GM21447 (cell line): ENCODE measurements around the gene WSCD1.

Experiments
- ATAC-seq: cut with Tn5 transposase; IDR thresholded peaks from one replicate; pipeline ENCODE4 v1.9.1; 2021; ENCODE audit not compliant: unreplicated experiment

The WSCD1 gene

DNA sequence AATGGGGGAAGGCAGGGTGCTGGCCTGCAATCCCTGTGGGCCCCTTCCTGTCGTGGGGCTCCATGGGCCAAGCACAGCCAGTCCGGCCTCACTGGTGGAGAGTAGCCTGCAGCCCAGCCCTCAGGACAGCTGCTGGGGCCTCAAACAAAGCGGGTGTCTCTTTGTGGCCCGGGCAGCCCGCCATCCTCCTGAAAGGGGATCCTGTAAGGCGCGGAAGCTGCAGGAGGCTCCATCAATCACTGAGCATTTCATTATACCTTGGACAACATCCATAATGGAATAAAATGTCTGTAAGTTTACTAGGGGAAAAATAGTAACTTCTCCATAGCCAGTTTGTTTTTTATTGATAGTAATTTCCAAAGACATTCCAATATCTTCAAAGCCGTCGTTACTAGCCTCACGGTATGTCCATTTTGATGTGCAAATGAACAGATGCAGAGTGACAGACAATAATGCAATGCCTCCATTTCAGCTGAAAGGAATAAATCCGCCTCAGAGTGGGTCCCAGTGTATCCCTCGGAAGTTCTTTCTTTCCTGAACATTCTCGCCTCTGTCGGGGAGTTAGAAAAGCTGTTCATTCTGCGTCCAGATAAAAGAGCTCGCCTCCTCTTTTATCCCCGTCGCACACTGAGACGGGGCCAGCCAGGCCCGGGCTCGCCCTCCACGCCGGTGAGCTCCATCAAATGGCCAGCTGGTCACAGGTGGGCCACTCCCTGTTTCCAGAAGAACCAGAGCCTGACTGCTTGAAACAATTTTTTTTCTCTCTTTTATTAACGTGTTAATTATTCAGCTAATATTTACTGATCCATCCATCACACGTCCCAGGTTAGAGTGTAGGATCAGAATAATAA is 14.4 kb downstream of the WSCD1 start:
- ATAC-seq, result no peak

DNA sequence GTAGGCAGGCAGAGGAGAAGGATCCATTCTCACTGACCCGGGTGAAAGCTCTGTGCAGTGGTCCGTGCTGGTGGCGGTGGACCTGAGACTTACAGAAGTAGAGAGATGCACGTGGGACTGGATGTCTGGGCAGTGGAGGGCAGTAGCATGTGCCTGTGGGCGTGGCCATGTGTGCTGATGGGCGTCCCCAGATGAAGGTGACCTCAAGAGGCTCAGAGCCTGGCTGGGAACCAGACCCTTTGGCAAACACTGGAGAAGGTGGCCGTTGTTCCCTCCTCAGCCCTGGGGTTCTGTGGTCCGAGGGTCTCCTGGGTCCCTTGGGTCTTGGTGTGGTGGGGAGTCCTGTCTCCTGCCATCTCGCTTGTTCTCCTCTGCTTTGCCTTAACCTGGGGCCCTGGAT is 15.6 kb downstream of the WSCD1 start:
- no peak for ATAC-seq

DNA sequence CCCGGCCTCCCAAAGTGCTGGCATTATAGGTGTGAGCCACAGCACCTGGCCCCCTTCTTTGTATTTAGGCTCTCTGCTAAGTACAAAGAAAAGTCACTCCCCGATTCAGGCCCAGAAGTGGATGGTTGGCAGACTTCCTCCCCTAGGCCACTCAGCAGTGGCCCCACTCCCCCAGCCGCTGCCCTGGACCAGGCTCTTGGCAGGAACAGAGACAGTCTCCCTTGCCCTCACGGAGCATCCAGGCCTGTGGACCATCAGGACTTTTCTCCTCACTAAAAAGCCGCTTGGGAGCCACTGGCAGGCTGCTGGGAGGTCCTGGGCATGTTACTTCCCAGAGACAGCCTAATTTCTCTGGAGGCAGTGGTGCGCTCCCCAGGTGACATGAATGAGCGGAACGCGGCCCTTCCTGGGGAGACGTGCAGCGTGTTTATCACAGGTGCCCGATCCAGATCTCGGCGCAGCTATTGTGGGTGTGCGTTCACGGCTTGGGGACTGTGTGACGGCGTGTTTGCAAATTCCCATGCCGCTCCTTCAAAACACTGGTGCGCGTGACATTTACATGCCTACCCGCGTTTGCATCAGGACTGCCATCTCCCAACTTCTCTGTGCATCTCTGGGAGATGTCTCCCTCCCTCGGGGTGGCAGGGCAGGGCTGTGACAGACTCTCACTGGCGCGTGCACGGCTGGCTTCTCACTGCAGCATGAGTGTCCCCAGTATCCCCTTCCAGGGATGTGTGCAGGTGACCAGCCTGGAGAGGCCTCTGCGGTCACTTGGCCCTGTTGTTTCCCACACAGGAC is 16.6 kb downstream of the WSCD1 start:
- no peak for ATAC-seq

DNA sequence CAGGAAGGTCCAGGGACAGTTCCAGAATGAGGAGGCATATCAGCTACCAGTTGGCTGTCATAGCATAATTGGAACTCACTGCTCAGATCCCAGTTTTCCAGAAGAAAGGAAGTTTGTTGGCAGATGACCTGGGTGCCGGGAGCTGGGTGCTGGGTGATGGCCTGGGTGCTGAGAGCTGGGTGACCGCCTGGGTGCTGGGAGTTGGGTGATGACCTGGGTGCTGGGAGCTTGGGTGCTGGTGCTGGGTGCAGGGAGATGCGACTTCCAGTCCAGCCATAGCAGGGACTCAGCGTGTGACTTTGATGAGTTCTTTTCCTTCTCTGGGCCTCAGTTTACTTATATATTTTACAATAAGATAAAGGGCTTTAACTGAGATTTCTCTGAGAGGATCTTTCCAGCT is 18.0 kb downstream of the WSCD1 start:
- no peak for ATAC-seq

DNA sequence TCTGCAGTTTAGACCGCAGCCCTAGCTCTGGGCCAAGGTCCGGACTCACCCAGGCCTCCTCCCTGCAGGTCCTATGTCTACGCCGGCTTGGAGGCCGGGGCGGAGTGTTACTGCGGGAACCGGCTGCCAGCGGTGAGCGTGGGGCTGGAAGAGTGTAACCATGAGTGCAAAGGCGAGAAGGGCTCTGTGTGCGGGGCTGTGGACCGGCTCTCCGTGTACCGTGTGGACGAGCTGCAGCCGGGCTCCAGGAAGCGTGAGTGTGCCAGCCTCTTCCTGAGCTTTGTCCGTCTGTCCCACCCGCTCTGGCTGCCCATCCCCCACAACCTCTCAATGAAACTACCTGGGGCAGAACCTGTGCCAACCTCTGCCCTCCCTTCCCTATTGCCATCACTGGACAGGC is 20.1 kb downstream of the WSCD1 start:
- ATAC-seq, result no peak

DNA sequence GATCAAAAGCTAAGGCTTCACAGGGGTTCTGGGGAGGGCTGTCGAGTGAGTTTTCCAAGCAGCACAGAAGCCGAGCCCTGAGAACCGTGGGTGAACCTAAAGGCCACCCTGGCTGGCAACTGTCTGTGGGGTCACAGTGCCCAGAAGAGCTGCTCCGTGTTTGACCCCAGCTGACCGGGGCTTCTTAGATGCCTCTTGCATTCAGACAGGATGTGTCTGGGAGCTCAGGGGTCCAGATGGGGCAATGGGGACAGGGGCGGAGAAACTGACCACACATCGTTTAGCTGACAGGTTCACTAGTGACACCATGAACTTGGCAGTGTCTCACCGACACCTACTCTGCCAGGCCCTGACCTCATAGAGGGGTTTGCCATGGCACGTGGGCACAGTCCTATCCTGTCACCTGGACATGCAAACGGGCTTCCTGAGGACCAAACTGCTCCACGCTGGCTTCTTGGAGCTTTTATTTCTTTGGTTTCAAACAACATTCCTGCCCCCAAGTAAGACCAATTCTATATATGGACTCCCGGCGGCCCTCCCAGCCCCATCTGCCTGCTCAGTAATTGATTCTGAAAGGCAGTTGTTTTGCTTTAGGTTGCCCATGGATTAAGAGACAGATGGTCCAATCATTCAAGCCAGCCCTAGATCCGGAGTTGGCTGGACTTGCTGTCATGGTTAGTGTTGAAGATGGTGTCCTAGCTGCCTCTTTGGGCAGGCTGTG is 22.2 kb downstream of the WSCD1 start:
- ATAC-seq, result no peak

DNA sequence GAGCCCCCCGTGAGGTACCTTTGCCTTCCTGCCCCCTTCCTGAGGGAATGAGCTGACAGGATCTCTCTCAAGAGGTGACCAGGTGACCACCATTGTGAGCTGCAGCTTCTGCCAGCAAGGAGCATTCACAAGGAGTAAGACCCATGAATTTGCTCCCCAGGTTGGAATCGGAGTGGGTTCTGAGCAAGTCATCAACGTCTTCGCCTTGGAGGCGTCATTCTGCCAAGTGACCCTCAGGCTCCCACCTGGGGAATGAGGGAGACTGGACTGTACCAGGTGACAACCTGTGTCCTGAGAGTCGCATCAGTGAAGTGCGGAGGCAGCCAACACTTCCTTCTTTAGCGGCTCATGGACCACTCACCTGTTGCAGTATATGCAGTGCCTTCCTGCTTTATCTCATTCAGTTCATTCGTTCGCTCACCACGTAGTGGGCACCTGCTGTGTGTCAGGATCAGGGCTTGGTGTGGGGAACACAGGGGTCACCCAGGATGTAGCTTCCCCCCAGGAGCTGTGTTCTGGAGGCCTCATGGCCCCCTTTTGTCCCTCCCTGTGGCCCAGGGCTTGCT is 22.8 kb downstream of the WSCD1 start:
- ATAC-seq, result no peak

DNA sequence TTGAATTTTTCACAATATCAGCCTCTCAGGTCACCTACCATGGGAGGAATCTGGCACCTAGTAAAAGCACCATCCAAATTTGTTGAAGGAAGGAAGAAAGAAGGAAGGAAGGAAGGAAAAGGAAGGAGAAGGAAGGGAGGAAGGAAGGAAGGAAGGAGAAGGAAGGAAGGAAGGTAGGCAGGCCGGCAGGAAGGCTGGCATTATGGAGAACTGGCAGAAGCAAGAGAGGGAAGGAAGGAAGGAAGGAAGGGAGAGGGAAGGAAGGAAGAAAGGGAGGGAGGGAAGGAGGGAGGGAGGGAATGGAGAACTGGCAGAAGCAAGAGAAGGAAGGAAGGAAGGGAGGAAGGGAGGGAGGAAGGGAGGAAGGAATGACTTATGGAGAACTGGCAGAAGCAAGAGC is 24.3 kb downstream of the WSCD1 start:
- no peak for ATAC-seq

DNA sequence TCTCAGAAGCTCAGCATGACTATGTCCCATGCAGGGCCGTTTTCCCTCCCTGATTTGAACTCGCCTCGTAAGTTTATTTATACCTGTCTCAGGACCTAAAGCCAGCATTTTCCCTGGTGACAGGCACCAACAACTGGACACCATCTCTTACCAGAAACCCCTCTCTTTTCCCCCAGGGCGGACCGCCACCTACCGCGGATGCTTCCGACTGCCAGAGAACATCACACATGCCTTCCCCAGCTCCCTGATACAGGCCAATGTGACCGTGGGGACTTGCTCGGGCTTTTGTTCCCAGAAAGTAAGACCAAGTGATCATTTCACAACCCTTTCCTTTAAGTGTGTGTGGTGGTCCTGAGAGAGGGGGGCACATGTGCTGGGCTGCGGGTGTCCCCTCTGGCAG is 24.7 kb downstream of the WSCD1 start:
- ATAC-seq, result no peak

DNA sequence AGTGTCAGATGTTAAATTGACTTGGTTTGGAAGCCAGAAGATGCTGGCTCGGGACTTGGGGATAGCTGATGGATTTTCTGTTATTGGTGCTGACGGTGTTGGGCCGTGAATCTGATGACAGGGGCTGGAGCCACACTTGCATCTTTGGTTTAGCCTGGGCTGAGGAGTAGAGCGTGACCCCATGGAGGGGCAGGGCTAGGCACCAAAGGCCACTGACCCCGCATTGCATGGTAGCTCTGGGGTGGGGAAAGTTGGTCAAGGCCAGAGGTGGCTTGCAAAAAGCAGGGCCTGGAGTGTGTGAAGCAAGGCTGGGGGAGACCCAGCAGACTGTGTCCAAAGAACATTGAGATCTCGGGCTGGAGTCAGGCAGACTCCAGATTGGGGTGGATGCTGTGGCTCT is 25.3 kb downstream of the WSCD1 start:
- no peak for ATAC-seq

DNA sequence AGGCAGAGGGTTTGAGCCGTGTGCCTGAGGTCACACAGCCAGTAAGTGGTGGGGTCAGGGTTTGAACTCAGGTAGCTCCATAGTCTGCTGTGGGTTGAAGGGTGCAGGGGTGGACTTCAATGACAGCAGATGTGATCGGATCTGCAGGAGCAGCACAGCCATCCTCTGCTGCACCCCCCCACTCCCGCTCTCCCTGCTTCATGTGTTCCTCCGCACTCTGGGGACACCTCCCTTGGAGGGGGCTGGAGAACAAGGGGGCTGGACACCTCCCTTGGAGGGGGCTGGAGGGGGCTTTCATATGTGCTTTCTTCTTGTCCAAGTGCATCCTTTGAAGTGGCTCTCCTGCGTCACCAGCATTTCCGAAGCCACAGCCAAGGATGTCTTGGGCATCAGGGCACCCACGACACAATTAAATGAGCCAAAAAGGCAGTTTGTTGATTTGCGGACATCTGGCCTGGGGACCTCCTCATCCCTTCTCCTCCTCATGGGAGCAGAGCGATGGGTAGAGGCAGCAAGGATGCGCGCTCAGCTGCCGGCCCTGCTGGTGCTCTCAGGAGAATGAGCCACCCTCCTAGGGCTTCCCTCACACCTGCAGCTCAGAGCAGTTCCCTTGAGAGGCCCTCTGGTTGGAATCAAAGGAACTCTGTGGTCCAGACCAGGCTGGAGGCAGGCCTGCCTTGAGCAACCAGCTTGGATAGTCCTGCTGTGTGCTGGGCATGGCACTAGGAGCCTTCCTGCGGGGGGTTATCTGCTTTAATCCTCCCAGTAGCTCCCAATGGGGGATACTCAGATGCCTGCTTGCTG is 26.2 kb downstream of the WSCD1 start:
- ATAC-seq, result no peak

DNA sequence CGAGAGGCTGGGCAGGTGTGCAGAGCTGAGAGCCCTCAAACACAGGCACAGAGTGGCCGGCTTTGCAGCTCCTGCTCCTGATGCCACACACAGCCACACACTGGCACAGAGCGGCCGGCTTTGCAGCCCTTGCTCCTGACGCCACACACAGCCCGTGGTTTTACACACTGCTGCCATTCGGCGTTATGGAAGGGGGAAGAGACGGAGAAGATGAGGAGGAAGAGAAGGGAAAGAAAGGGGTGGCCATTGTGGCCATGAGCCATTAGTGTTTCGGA is 26.8 kb downstream of the WSCD1 start:
- ATAC-seq, result no peak

DNA sequence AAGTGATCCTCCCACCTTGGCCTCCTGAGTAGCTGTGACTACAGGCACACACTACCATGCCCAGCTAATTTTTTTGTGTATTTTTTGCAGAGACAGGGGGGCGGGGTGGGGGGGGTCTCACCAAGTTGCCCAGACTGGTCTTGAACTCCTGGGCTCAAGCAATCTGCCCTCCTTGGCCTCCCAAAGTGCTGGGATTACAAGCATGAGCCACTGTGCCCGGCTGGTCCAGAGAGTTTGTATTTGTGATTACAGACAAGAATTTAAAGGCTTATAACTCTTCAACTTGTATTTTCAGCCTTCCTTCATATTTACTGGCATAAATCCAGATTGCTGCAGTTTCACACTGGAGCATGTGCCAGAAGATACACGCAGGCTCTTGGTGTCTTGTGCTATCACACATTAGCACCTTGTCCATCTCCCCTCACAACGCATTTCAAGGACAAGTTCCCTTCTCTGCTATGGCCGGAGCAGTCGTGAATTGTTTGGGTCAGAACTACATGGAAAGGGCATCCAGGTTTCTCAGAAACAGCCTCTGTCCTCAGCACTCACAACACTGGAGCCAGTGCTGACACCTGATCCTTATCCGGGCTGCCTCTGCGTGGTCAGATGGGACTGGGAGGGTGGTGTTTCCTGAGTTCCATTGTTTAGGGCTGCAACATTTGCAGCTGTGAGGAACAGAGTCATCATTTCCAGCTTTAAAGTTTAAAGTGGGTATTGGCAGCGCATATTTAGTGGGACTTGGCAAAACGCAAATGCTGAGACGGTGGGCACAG is 28.1 kb downstream of the WSCD1 start:
- ATAC-seq, result no peak

DNA sequence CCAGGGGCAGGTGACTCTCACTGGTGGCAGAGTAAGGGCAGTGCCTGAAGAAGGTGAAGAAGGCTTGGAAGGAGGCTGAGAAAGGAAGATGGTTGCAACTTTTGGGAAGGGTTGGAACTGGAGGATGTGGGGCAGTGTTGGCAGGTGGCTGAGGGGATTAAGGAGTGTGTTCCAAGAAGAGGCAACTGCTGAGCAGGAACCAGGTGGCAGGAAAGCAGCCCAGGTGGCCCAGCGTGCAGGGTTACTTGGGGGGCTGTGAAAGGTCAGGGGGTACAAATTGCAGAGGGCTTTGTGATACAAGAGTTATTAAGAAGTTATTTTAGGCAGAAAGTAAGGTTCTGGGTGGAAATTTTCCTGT is 28.6 kb downstream of the WSCD1 start:
- ATAC-seq, result no peak

DNA sequence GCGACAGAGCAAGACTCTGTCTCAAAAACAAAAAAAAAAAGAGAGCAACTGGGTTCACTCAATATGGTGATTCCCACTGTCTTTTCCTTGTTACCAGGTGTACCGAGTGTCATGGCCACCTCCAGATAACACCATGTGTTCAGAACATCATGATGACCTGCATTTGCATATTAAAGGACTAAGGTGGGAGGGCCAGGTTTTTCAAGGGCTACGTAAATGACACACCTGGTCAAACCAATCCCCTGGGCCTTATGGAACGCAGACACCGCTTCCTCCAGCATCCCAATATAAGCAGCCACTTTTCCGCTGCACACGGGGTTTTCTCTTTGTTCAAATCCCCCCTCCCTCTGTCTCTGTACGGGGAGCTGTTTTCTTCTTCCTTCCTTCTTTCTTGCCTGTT is 29.3 kb downstream of the WSCD1 start:
- no peak for ATAC-seq

DNA sequence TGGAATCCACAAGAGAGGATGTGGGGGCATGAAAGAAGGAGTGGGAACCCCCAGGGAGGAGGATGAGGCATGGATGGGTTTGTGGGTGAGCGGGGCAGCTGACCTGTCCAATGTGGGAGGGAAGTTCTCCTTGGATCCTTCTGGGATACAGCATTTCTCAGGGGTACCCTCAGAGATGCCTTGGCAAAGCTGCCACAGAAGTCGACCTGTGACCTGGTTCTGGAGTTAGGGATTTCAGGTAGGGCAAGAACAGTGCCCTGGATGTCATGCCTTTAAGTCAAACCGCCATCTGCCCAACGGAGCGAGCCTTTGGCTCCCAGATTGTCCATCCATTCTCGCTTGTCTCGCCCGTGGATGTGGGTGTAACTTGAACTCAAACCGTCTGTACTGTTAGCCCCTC is 30.0 kb downstream of the WSCD1 start:
- ATAC-seq, result no peak

DNA sequence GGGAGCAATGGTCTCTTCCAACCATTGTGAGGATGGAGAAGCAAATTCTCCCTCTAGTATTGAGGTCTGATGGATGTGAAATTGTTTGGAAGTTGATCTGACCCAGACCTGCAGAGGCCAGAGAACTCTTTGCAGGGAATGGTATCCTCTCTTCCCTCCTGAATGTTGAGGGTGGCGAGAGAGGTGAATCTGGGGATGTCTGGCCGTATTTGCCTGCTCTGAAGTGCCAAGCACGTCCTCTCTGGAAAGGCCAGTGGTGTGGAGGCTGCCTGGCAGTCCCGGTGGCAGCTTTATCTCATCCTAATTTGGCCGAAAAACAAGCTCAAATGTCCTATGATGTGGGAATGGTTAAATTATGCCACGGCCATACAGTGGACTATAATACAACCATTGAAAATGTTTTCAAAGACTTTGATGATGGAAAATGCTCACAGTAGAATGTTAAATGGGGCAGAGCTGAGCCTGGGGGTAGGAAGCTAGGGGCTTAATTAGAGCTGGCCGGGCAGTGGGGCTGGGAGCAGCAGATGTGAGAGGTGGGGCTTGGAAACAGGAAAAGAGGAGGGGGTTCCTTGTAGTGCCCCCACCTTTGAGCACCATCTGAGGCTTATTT is 30.8 kb downstream of the WSCD1 start:
- no peak for ATAC-seq

DNA sequence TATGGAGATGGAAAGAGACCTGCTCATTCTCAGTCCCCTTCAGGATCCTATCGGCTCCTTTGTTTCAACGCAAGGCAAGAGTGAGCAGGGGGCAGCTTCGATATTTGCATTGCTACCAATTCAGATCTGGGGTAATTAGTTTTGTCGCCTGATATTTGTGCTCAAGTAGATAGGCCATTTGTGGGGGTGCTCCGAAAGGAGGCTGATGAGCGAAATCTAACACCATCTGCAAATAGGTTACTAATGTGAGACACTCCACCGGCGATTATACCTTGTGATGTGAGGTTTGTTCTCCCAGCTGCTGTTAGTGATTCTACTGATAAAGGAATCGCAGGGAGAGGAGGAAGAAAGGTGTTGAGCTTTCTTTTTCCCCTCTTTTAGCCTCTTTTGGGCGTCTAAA is 31.5 kb downstream of the WSCD1 start:
- no peak for ATAC-seq

DNA sequence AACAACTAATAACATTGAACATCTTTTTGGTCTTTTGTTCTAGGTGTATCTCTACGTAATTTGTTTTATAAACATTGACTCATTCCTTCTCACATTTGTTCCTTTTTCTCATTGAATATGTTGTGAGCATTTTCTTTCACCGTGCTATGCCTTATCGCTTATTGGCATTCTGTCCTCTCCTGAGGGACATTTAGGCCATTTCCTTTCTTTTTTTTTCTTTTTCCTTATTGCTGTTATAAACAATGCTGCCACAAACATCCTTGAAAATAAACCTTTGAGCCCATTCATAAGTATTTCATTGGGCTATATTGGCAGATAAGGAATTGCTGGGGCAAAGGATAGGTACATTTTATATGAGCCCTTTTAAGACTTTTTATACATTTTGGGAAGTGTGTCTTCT is 32.4 kb downstream of the WSCD1 start:
- ATAC-seq, result no peak
